AG04450 (cell line): ENCODE measurements around the gene PIM3. TPM values are rescaled to one million over a fixed set of nuclear protein-coding genes. Genes with fewer than 3 reads are reported as not detected.
A peak's percentile ranks its signal among the peaks of the same experiment; 100 is the strongest.

Source experiments
- CTCF ChIA-PET: fragments of 300-600, 350-600 bp; formaldehyde crosslinking; extraction: SDS; loops from one replicate; lab custom pipeline; 2022; ENCODE audit warnings: antibody characterized with exemption, inconsistent platforms; lab: Charles Lee
- POLR2A ChIA-PET: fragments of 350-600 bp; formaldehyde crosslinking; extraction: SDS; loops from one replicate; lab custom pipeline; 2021; ENCODE audit warnings: antibody characterized with exemption, inconsistent platforms; lab: Yijun Ruan, JAX
- DNase-seq: peaks from one replicate; pipeline ENCODE4 v3.0.0-alpha.2; 2011; ENCODE audit warnings: low read depth, low spot score
- H3K27ac ChIP-seq: one replicate; pipeline ENCODE4 v1.5.1; 2012; ENCODE audit warnings: low read depth, low read length, control low read depth
- H3K27me3 ChIP-seq: one replicate; pipeline ENCODE4 v1.6.0; 2012; ENCODE audit warnings: low read length; ENCODE audit not compliant: control insufficient read depth, insufficient read depth
- H3K4me3 ChIP-seq: 2 replicates; pipeline ENCODE4 v1.5.1; 2011; ENCODE audit warnings: mild to moderate bottlenecking, low read depth, low read length, control low read depth
- H3K9me3 ChIP-seq: 2 replicates; pipeline ENCODE4 v1.5.1; 2012; ENCODE audit warnings: low read length; ENCODE audit not compliant: control insufficient read depth, insufficient read depth
- polyA plus RNA-seq: library from polyadenylated mRNA; depleted of rRNA; stranded (reverse); fragments of >200 nt; gene quantifications from 2 replicates; pipeline ENCODE4 v1.2.3, GENCODE V29; 2011
- TF ChIP-seq, protein P1 (sequence below): IDR thresholded peaks from 2 replicates; pipeline ENCODE4 v1.5.1; 2011; ENCODE audit warnings: low read depth, low read length, control low read depth, inconsistent platforms

The PIM3 gene
- polyA plus RNA-seq, 1 experiment = 6.1 TPM

GRCh38 chr22:49964136-49965090, 3.8 kb downstream of the PIM3 start:
- DNase-seq = no peak
- H3K27me3 ChIP-seq = no peaks in the 10 kb centered on the region
- ChIA-PET CTCF (no interaction called here), POLR2A (no interaction called here)
- H3K4me3 ChIP-seq = 0 out of 2 replicates have a peak overlapping the region, but pooled peaks have one; percentile 82
- H3K9me3 ChIP-seq = peaks cover 4% of the 10 kb centered on the region; the same call in 1 of the 2 replicates
- TF ChIP-seq, protein P1, sequence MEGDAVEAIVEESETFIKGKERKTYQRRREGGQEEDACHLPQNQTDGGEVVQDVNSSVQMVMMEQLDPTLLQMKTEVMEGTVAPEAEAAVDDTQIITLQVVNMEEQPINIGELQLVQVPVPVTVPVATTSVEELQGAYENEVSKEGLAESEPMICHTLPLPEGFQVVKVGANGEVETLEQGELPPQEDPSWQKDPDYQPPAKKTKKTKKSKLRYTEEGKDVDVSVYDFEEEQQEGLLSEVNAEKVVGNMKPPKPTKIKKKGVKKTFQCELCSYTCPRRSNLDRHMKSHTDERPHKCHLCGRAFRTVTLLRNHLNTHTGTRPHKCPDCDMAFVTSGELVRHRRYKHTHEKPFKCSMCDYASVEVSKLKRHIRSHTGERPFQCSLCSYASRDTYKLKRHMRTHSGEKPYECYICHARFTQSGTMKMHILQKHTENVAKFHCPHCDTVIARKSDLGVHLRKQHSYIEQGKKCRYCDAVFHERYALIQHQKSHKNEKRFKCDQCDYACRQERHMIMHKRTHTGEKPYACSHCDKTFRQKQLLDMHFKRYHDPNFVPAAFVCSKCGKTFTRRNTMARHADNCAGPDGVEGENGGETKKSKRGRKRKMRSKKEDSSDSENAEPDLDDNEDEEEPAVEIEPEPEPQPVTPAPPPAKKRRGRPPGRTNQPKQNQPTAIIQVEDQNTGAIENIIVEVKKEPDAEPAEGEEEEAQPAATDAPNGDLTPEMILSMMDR = no peak
- peak overlapping the region; percentile 31 for H3K27ac ChIP-seq

DNA sequence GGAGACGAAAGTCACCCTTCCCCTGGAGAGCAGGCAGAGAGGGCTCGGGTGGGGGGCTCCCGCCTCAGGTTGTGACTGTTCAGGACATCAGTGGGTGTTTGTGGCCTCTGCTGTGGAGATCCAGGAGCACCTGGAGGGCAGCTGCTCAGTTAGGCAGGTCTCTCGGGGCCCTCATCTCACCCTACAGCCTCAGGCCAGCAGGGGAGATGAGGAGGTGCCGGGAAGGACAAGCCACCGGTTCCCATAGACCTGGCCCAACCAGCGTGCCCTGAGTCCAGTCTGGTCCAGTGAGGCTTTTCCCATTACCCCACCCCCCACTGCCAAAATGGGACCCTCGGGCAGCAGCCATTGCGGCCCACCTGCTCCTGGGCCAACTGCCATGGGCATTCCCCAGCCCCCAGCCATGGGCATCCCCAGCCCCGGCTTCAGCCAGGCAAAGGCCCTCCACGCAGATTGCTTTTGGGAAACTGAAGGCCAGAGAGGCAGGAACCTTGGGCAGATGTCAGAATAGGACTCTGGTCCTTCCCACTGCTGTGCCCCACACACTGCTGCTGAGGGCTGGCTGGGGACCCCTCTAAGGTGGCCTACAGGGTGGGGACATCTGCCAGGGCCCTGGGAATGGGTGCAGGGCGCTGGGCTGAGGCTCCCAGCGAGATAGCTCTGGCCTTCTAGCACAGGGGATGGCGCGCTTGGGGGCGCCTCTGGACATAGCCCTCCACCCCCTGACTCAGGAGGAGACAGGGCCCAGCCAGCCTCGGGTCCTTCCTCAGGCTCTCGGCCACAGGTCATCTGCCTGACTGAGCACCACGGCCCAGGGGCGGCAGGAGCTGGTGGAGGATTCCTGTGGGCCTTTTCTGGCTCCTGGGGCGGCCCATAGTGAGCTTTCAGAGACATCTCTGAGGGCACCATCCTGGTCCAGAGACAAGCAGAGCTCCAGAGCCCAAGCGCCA, 4.8 kb downstream of the PIM3 start:
- ChIA-PET POLR2A (no interaction called here), CTCF (interaction anchor here (0.7 kb wide), 1 partner anchor 153 kb away, joined by 3 read pairs; no protein-coding TSS in a partner anchor)
- no peak overlapping the region for H3K4me3 ChIP-seq
- H3K27me3 ChIP-seq = no peaks in the 10 kb centered on the region
- H3K9me3 ChIP-seq = peaks cover 4% of the 10 kb centered on the region; the same call in 1 of the 2 replicates
- TF ChIP-seq, protein P1 = no peak
- DNase-seq = no peak
- peak overlapping the region; percentile 31 for H3K27ac ChIP-seq

DNA sequence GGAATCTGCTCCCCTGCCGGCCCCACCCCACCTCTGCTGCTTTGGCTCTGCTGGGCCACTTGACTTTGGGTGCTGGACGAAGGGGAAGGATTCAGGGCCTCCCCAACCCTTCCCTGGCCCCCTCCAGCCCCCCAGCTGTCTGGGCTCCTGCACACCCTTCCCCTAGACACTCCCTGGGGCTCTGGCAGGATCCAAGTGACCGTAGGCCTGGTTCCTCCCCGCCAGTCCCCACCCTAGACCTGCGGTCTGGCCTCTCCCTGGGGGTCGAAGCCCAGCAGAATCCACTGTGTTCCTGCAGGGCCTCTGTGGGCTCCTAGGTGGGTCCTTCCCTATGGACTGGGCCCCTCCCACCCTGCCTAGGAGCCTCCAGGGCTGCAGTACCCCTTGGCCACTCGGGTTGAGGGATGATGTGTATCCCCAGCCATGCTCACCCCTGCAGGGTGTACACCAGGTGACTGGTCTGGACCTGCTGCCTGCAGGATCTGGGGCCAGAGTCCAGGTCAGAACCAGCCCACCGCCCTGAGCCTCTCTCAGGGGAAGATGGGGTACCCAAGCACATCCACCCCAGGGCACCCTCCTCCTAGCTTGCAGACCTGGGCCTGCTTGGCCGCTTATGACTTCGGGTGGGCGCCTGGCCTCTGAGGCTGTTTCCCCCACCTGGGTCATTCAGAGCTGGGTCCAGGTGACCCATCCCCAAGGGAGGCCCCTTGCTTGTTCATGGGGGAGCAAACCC, 5.6 kb downstream of the PIM3 start:
- TF ChIP-seq, protein P1 = no peak
- CTCF ChIA-PET = interaction anchor here (0.7 kb wide), 1 partner anchor 152 kb away, joined by 3 read pairs; no protein-coding TSS in a partner anchor
- Histone ChIP-seq H3K27me3 (no peaks in the 10 kb centered on the region), H3K27ac (no peak overlapping the region), H3K9me3 (peaks cover 4% of the 10 kb centered on the region; the same call in 1 of the 2 replicates), H3K4me3 (no peak overlapping the region)
- DNase-seq = no peak
- POLR2A ChIA-PET = no interaction called here

DNA sequence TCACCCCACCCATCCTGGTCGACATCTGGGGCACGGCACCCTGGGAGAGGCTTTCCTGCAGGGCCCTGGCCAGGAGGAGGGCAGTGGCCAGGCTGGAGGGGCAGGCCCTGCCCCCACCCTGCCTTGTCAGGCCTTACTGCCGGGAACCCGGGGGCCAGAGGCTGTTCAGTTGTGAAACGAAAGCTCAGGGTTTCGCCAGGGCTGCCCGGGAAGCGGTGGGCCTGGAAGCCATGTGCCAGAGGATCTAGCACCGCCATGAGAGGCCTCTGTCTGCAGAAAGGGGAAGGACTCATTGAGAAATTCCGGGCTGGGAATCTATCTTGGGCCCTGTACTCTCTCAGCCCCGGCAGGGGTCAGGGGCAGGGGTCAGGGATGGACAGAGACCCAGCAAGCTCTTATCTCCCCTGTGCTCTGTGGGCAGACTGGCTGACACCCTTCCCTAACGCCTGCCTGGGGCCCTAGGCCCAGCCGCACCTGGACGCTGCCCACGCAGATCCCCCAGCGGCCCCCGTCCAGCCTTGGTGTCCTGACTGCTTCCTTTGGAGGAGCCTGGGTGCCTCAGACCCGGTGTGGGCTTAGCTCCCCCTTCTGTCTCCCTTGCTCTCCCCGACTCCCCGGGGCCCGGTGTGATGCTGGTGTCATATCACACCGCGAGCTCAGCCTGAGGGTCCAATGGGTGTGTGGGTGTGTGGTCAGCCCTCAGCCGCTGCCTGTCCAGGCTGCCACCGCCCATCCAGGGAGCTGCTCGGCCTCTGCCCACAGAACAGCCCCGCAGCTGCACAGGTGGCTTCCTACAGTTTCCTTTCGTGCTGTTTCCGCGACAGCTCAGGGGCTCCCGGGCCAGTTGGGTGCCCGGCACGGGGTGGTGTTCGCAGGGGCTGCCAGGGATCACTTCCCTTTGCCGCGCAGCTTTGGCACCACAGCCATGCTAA, 6.5 kb downstream of the PIM3 start:
- CTCF ChIA-PET = no interaction called here
- TF ChIP-seq, protein P1 = no peak
- Histone ChIP-seq H3K27ac (peak overlapping the region; percentile 57), H3K9me3 (peaks cover 4% of the 10 kb centered on the region; the same call in 1 of the 2 replicates), H3K27me3 (no peaks in the 10 kb centered on the region), H3K4me3 (no peak overlapping the region)
- no peak for DNase-seq
- POLR2A ChIA-PET = interaction anchor here (0.9 kb wide), 1 partner anchor 175 kb away, joined by 4 read pairs; no protein-coding TSS in a partner anchor
